ENCODE results near the gene ZC3H4. TPM values are rescaled to one million over a fixed set of nuclear protein-coding genes. Genes with fewer than 3 reads are reported as not detected.

Gene ZC3H4
- total RNA-seq, 1 donor from 2014 or later, result 23.9 TPM

DNA sequence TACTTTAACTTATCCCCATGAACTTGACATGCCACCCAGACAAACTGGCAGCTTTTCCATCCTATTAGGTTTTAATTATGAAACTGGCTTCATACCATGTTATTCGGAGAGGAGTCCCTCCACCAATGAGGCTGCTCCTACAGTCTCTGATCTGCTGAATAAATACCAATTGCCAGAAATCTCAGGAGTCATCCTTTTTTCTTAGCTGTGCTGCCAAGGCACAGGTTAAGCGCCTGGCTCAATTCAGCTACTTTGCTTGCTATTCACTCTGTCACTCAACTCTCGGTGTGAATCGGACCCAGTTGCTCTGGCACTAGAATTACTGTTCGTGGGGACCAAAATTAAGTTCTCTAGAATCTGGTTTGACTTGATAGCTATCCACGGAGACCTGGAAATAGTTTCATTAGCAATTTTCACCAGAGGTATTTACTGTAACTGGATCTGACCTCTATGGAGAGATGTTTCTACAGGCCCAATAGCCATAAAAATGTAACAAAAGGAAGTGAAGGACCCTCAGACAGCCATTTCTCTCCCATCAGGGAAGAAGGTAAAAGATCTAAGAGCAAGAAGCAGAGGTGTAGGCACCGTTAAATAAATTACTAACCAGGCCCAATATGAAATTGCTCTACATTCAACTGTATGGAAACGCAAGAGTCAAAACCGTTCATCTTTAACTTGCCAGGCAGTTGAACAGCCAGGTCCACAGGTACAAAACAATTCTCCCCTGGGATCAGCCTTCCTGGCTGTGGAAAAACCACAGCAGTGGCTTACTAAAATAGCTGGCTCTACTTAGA, 5.4 kb downstream of the ZC3H4 start:
- DNase-seq (ENCODE audit: low read depth), result no peak
- Histone ChIP-seq H3K4me3 (ENCODE audit: low read depth, low read length) (no peak overlapping the region), H3K27me3 (ENCODE audit: control insufficient read depth, insufficient read depth, low read length) (no peaks in the 10 kb centered on the region), H3K36me3 (ENCODE audit: control insufficient read depth, insufficient read depth, low read length) (no peaks in the 10 kb centered on the region)
- TF ChIP-seq, protein P1, sequence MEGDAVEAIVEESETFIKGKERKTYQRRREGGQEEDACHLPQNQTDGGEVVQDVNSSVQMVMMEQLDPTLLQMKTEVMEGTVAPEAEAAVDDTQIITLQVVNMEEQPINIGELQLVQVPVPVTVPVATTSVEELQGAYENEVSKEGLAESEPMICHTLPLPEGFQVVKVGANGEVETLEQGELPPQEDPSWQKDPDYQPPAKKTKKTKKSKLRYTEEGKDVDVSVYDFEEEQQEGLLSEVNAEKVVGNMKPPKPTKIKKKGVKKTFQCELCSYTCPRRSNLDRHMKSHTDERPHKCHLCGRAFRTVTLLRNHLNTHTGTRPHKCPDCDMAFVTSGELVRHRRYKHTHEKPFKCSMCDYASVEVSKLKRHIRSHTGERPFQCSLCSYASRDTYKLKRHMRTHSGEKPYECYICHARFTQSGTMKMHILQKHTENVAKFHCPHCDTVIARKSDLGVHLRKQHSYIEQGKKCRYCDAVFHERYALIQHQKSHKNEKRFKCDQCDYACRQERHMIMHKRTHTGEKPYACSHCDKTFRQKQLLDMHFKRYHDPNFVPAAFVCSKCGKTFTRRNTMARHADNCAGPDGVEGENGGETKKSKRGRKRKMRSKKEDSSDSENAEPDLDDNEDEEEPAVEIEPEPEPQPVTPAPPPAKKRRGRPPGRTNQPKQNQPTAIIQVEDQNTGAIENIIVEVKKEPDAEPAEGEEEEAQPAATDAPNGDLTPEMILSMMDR (IDR thresholded peaks at IDR 0.05; ENCODE audit: insufficient read depth, low read length, poor library complexity, severe bottlenecking), result no peak

DNA sequence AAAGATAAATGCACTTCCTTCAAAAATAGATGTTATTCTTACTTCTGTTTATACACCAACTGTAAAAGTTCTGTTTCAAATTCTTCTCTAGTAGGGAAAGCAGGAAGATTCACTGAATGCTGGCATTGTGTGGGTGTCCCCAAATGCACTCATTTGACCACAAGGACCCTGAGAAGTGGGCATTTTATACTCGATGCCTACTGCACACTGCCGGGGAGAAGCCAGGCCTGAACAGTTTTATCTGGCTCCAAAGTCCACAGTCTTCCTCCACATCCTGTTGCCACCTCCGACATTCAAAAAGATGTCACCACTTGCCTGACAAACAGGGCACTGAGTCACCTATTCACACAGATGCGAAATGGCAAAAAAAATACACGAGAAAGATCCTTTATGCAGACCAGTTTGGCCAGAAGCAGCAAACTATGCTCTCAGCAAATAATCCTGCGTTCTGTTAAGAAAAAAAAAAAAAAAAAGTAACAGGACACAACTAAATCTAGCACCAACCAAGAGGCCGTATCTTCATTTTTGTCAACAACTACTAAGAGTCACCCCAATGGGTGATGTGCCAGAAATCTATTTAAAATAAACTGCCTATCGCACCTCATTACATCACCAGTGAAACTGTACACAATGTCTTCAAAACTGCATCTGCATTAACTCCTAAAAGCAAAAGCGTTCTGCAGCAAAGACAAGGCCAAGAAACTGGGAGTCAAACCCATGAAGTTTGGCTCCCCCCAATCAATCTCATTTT, 6.2 kb downstream of the ZC3H4 start:
- no peak overlapping the region for H3K4me3 ChIP-seq (ENCODE audit: low read depth, low read length)
- DNase-seq (ENCODE audit: low read depth), result no peak
- TF ChIP-seq, protein P1 (IDR thresholded peaks at IDR 0.05; ENCODE audit: insufficient read depth, low read length, poor library complexity, severe bottlenecking), result no peak
- H3K36me3 ChIP-seq (ENCODE audit: control insufficient read depth, insufficient read depth, low read length), result no peaks in the 10 kb centered on the region
- H3K27me3 ChIP-seq (ENCODE audit: control insufficient read depth, insufficient read depth, low read length), result no peaks in the 10 kb centered on the region

DNA sequence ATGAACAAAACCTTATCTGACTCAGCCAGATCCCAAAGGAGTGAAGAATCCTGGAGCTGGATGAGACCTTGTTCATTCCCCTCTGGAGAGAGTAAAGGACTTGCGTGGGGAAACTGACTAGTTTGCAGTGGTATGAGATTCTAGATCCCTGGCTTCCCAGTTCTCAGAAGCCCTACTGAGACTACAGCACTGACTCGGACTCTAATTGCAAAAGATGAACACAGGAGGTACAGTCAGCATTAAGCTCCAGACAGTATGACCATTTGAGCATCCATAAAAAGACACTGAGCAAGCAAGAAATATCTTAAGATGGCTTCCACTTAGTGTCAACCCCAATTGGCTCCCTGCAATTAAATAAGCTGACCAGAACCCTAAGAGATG, 6.8 kb downstream of the ZC3H4 start:
- TF ChIP-seq, protein P1 (IDR thresholded peaks at IDR 0.05; ENCODE audit: insufficient read depth, low read length, poor library complexity, severe bottlenecking), result no peak
- Histone ChIP-seq H3K27me3 (ENCODE audit: control insufficient read depth, insufficient read depth, low read length) (no peaks in the 10 kb centered on the region), H3K36me3 (ENCODE audit: control insufficient read depth, insufficient read depth, low read length) (no peaks in the 10 kb centered on the region), H3K4me3 (ENCODE audit: low read depth, low read length) (no peak overlapping the region)
- no peak for DNase-seq (ENCODE audit: low read depth)

DNA sequence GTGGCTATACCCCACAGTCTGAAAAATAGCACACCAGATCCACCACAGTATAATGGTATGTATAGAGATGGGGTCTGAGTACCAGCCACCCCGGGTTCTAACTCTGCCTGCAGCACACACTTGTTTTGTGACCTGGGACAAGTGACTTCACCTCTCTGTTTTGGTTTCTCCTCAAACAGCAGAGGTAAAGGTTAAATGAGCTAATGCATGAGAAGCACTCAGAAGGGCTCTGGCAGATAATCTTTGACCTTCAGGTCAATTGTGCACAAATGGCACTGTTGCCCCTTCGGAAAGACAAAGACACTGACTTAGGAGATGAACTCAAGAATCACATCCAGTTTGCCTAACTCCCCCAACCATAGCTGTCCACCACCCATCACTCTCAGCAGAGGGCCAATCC, 7.7 kb downstream of the ZC3H4 start:
- no peak for DNase-seq (ENCODE audit: low read depth)
- Histone ChIP-seq H3K27me3 (ENCODE audit: control insufficient read depth, insufficient read depth, low read length) (no peaks in the 10 kb centered on the region), H3K36me3 (ENCODE audit: control insufficient read depth, insufficient read depth, low read length) (no peaks in the 10 kb centered on the region), H3K4me3 (ENCODE audit: low read depth, low read length) (no peak overlapping the region)
- TF ChIP-seq, protein P1 (IDR thresholded peaks at IDR 0.05; ENCODE audit: insufficient read depth, low read length, poor library complexity, severe bottlenecking), result no peak

DNA sequence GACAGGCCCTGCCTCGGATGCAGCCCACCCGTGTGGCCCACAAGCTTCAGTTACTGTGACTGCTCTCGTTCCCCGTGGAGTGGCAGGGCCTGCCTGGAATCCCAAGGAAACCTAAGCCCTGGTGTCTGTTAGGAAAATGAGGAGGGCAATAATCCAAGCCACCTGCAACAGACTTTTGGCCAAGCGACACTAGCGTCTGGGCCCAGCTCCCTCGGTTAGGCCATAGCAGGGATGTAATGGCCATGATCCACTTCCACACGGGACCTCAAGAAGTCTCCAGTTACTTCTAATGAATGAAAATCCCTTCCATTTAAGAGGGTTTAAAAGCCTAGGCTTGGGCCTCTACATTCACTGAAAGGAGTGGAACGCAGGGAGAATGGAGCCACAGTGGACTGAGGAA, 8.9 kb downstream of the ZC3H4 start:
- no peaks in the 10 kb centered on the region for H3K27me3 ChIP-seq (ENCODE audit: control insufficient read depth, insufficient read depth, low read length)
- TF ChIP-seq, protein P1 (IDR thresholded peaks at IDR 0.05; ENCODE audit: insufficient read depth, low read length, poor library complexity, severe bottlenecking), result no peak
- H3K36me3 ChIP-seq (ENCODE audit: control insufficient read depth, insufficient read depth, low read length), result no peaks in the 10 kb centered on the region
- H3K4me3 ChIP-seq (ENCODE audit: low read depth, low read length), result no peak overlapping the region
- no peak for DNase-seq (ENCODE audit: low read depth)

Data from kidney epithelial cell (primary cell).